GM19025 (cell line): ENCODE measurements around the gene PTPRE.

ENCODE experiments used
- ATAC-seq: cut with Tn5 transposase; IDR thresholded peaks from one replicate; pipeline ENCODE4 v1.9.1; 2021; ENCODE audit warnings: mild to moderate bottlenecking, low read depth, moderate library complexity; ENCODE audit not compliant: unreplicated experiment

The PTPRE gene

DNA sequence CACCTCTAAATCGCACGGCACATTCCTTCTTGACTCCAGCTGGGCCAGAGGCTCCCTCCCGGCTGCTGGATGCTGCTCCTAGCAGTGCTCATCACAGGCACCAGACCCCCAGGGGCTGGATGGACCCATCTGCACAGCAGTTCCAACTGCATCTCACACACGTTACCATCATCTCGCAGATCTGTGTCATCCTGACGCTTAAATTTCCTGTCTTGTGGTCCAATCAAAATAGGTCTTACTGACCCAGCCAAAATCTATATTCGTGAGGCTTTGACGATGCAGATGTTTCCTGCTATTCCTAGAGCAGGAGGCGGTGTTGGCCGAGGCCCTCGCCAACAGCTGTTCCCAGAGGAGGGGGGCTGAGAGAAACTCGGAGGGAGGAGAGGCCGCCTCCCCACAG lies 111.3 kb downstream of the PTPRE start:
- no peak for ATAC-seq

DNA sequence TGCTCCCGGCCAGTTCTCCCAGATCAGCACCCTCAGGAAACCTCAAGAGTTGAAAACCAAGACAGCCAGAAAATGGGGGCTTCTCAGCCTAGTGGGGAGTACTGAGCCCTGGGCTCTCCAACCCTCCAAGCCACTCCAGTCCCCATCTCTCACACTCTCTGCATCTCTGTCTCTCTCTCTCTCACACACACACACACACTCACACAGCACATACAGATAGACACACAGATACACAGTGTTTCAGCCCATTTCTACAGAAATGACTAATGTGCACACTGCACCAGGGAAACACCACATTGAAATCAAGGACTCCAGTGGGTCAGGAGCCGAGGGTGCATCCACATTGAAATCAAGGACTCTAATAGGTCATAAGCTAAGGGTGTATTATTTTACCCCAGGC lies 111.8 kb downstream of the PTPRE start:
- no peak for ATAC-seq

DNA sequence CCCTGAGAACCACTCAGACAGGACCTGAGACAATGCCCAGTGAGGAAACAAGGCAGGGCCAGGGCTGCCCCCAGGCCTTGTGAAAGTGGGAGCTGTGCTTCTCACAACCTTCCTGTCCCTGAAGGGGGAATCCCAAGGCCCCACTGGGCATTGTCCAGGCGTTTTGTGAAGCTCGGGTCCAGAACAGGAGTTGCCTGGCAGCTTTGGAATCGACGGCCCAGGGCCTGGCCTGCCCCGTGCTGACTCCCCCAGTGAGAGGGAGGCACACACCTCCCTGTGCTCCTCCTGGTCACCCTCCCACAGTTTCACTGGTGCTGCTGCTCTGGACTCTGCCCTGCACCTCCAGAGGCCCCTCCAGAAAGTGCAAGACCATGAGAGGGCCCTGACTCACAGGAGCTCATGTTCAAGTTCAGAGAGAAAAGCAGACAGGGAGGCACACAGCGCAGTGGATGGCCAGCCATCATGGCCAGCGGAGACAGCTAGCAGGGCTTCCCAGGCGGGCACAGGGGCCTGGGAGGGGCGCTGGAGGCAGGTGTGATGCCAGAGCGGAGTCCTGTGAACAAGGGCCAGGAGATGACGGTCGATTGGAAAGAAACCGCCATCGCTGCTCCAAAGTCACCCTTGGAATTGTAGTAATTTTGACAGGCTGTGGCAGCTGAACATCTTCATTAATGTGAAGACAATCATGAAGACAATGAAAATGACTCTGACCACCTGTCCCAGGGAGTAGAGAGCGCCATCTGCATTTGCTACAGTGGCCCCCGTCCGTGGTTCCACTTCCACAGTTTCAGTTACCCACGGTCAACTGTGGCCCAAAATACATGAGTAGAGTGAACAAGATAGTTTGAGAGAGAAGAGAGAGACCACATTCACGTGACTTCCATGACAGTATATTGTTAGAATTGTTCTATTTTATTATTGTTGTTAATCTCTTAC lies 115.6 kb downstream of the PTPRE start:
- ATAC-seq: no peak

DNA sequence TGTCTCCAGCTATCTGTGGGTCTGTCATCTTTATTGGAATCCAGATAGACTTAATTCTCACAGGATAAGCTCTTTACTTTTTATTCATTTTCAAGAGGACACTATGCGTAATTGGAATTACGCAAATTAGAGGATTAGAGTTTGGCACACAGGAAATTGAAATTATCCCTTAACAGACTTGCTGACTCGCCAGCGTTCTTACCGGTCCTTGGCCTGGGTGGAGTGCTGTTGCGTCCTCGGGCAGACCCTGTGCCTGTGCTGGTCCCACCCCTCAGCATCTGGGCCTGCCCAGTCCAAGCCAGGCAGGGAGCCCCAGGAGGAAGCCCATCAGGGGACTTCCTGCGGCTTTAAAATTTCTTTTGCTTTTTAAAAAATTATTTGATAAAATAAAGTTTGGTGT lies 117.5 kb downstream of the PTPRE start:
- no peak for ATAC-seq

DNA sequence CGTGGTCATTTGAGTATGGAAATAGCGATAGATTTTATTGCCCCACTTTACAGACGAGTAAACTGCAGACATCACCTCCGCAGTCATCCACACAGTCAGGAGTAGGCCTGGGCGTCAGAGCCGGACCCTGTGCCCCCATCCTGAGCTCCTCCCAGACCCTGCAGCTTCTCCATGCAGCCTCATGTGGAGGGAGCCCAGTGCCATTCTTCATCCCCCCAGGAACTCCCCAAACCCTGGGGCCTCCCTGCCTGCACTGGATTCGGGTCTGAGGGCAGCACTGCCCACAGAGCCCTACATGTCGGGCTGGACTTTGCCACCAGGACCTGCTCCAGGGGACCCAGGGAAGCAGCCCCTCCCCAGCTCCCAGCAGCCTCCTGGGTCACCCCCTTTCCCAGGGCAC lies 118.5 kb downstream of the PTPRE start:
- ATAC-seq: no peak

DNA sequence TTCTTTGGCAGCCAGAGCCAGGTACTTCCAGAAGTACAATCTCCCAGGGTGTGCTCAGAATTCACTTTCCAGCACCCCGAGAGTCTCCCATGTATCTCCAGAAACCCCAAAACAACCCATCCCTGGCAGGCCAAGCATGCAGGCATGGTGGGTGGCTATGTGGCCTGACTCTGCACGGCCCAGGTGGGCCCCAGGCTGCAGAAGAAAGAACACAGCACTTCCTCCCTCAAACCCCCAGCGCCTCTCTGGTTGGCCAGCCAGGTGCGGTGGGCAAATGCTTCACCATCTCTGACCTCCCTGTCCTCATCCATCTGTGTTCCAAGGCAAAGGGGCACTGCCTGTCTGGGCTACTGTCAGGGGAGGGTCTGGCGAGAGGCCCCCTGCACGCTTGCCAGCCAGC lies 119.0 kb downstream of the PTPRE start:
- ATAC-seq: no peak

DNA sequence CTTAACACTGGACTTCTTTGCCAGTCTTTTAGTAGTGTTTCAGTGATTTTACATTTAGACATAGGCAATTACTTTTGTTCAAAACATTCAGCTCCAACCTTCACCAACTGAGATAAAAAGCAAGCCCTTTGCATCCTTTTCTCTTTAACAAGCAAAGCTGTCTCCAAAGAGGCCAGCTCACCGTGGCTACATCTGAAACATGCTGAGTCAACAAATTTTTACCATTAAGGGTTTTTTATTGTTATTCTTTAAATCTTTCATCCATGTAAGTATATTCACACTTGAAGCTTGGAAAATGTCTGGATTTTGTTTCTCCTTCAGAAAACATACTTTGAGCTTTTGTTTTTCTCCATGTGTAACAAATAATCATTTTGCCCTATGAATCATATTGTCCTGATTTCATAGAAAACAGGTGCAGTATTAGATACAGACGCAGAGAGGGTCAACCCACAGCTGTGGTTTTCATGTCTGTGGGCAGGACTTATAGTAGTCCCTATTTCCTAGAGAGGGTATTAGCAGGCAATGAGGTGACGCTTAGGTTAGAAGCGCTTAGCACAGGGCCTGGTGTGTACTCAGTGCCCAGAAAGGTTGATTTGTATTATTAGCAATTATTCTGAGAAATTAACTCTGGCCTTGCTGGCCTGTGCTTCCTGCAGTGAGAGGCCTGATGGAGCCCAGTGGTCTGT lies 119.9 kb downstream of the PTPRE start:
- ATAC-seq: no peak

DNA sequence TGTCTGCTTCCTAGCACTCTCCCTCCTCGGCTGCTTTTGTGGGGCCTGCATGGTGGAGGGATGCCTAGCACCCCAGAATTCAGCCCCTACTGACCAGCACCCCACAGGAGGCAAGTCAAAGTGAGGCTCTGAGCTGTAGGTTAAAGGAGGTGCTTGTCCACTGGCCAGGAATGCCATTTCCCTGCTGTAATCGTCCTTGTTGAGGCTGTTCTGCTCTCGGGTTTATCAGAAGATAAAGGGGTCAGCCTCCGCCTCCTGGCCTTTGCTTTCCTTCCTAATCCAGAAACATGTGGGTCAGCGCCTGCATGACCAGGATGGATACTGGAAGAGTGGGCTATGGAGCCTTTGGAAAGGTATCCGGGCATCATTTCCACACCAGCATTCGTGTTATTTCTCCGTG lies 120.4 kb downstream of the PTPRE start:
- no peak for ATAC-seq

DNA sequence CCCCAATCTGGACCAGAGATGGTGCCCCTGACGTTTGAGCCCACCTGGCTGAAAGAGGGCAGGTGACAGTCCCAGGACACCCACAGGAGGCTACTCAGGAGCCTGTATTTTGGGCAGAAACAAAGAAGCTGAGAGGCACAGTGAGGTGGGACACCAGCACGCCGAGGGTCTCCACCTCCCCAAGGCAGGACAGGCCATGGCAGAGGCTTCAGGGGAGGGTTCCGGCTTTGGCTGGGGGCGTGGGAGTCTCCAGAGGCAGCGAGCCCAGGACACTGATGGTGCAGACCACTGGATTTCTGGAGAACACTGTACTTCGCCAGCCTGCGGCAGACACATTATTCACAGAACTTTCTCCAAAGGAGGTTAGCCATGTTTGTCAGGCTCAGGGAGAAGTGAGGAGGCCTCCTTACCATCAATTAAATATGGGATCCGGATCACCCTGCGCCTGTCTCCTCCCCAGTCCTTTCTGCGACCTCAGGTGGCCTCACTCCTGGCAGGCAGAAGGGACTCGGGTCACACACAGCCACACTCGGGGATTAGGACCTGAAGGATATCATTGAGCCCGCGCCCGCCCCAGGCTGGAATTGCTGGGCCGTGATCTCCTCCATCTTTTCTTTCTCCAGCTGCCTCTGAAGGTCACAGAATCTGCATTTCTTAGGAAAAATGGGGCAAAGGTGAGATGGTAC lies 121.1 kb downstream of the PTPRE start:
- ATAC-seq: no peak

DNA sequence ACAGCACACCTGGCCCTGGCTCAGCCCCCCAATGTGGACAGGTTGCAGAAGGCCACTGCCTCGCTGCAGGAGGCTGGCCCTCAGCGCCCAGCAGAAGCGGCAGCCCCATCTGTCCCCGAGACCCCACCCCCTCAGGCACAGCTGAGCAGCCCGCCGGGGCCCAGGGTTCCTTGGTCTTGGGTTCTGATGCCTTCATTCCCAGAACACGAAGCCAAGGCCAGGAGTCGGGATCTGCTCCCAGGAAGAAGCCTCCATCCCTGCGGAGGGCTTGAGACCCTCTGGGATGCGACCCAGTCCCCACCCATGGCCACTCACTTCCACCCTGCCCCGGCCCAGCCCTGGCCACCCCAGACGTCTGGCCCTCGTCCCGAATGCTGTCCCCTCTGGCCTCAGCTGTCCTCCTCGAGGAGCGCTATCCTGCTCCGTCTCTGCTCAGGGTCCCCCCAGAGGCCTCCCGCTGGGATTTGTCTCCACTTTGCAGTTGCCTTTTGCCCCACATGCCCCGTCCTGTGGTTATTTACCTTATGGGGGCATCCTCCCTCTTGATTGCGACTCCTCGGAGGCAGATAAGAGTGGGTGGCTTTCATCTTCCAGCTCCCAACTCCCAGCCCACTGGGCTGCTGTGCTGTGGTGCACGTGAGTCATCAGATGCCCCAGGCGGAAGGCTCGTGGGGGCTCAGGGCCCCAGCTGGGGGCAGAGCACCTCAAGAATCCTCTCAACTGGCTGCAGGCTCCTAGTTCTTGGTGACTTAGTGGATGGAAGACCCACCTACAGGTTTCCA lies 121.8 kb downstream of the PTPRE start:
- no peak for ATAC-seq

DNA sequence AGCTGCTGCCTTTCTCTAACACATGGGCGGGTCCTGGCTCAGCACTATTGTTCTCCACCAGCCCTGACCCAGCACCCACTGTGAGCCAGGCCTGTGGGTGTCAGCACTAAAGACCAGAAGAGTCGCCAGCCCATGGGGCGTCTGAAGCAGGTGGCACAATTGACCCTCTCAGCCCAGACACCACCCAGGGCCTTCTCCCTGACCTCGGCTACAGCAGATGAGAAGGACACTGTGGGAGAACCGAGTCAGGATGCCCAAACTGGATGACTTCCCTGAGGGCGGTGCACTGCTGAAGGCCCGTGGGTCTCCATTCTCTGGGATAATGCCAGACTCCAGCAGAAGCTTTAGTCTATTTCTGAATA lies 122.4 kb downstream of the PTPRE start:
- no peak for ATAC-seq

DNA sequence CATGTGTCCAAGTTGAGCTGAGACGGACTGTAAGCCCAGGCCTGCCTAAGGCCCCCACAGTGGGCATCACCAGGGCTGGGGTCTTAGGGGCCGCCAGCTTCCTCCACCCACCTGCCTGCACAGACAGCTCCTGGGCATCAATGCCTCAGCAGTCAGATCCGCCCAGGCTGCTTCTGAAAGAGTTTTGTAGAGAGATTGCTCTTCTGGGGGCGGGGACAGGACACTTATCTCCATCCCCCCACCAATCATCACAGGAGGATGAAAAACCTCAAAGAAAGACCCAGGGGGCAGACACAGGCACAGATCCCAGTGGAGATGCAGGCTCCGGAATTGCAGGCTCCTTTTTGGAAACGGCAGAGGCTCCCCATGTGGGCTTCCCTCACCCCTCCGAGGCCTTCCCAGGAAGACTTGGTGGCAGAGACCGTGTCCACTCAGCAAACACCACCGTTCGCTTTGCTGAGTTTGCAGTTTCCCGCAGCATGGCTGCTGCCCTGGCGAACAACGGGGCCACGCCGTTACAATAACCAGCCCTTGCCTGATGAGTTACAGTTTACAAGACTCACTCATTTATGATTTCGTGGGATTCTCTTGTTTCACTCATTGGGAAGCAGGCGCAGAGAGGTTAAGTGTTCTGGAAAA lies 122.9 kb downstream of the PTPRE start:
- no peak for ATAC-seq

DNA sequence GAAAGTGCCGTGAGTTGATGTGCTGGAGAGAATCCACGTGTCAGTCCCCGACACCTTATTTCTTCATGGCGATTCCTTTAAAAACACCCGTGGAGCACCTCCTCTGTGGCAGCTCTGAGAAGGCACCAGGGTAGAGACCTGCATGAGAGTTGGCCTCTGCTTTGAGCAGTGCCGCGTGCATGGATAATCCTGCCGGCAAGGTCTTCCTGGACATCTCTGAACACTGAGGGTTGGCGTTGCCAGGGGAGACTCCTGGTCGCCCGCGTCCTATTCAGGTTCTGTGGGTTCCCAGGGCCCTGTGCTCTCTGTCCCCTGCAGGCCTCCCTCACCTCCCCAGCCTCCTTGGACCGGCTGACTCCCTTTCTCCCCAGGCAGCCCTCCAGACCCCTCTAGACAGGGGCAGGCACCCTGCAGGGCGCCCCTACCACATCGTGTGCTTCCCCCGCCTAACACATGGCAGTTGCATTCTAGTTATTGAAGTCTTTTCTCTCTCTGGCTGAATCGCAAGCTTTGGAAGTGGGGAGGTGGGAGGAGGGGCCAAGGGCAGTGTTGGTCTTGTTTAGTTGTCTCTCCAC lies 123.7 kb downstream of the PTPRE start:
- ATAC-seq: no peak

DNA sequence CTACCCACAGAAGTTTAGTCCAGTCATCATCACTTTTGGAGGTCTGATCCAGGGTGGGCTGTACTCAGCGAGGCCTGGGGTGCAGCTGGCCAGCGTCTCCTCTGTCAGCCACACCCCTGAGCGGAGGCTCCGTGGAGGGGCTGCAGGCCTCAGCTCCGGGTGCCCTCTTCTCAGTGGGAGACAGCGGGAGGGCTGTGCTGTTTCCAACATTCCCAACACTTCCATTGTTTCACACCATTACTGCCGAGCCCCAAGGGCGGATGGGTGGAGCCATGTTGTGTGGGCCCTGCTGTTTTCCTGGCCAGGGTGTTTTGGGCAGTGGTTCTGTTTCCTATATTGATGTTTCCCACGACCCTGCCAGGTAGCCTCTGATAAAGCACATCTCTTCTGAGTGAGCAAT lies 124.3 kb downstream of the PTPRE start:
- ATAC-seq: no peak

DNA sequence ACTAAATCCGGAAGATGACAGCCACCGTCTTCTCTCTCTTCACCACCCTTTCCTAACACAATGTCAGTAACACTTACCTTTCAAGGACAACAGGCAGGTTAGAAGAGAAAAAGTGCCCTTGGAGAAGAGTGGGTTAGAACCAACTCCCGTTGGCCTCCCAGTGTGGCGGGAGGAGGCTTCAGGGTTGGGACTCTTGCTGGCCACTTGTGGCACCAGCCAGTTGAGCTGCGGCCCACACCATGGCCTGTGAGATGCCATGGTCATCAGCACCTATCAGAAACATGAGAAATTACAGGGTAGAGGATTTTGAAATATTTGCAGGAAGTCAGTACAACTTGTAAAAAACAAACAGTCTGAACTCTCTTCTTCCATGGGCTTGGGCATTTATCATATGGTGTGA lies 125.6 kb downstream of the PTPRE start:
- no peak for ATAC-seq

DNA sequence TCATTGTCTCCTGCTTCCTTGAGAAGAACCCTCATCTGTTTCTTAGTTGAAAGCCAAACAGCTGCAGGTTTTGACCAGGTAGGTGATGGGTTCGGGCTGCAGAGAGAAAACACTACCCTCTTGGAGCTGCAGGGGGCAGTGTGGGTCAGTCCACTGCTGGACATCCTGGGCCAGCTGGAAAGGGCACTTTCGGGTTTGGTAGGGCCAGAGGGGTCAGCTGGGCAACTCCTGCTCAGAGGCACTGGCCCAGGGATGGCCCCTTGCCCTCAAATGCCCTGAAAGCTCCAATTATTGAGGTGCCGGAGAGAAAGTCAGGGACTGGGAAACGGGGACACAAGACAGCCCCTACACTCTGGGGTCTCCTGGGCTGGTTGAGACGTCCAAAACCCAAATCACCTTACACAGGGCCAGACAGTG lies 128.7 kb downstream of the PTPRE start:
- ATAC-seq: no peak

DNA sequence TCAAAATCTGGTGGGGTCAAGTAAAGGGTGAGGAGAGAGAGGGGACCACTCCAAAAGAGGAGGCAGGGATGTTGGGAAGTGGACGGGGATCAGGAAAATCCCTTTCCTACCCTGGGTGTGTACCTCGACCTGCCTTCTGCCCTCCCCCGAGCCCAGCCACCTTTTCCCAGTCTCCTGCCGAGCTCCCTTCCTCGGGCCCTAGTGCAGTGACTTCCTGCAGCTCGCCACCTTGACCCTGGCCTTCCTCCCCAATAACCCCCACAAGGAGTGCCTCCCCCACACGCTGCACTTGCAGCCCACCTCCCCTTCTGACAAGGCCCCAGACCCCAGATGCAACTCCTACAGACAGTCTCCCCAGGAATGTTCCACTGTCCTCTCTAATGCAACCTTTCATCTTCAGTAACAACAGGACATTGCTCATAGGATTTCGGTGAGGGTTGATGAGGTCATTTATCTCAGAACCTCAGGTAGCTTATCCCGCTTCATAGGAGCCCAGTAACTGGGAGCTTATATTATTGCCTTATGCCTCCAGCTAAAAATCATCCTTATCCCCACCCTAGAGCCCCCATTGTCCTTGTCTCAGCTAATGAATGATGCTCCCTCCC lies 129.2 kb downstream of the PTPRE start:
- ATAC-seq: no peak

DNA sequence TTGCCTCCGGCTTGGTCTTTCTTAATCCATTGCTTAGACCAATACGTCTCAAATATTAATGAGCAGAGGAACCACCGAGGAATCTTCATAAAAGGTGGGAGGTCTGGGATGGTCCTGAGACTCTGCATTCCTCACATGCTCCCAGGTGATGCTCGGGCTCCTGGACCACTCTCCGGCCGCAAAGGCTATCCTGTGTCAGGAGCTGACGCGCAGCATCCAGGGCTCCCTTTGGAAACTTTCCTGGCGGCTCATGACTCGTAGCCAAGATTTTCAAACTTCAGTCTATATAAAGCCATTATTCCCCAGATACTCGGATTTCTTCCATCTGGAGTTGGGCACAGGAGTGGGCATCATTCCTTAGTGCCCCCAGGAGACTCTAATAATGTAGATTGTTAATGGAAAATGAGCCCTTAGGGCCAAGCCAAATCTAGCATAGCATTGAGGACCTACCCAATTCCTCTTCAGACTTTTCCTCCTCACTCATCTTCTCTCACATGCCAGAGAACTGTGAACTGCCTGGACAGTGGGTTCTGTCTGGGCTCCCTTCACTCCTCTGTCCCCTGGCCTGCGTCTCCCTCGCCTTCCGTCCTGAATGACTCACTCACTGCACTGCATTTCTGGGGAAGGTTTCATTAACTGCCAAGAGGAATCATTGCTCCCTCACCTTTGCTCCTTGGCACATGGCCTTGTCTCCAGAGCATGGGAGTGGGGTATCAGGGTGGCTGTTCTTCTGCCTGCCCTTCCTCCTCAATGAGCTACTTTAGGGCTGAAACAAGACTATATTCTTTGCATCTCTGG lies 130.0 kb downstream of the PTPRE start:
- no peak for ATAC-seq

DNA sequence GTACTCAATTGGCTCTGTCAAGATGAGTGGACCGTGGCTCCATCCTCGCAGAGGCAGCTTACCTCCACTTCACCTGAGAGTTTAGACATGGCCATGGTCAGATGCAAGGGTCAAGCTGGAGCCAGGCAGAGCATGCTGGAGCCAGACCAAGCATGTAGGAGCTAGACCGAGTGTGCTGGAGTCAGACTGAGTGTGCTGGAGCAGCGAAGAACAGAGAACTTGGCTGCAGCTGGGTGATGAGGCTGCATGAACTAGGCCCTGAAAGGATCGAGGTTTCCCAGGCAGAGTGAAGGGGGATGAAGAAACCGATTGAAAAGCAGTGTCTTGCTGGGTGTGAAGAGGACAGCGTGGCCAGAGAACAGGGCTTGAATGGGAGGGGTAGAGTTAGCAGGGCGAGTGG lies 133.2 kb downstream of the PTPRE start:
- ATAC-seq: no peak
